GM19455 (cell line): ENCODE results near the gene LRRC7.

ENCODE experiments used
- ATAC-seq: cut with Tn5 transposase; IDR thresholded peaks from one replicate; pipeline ENCODE4 v1.9.1; 2021; ENCODE audit not compliant: unreplicated experiment

Gene LRRC7

DNA sequence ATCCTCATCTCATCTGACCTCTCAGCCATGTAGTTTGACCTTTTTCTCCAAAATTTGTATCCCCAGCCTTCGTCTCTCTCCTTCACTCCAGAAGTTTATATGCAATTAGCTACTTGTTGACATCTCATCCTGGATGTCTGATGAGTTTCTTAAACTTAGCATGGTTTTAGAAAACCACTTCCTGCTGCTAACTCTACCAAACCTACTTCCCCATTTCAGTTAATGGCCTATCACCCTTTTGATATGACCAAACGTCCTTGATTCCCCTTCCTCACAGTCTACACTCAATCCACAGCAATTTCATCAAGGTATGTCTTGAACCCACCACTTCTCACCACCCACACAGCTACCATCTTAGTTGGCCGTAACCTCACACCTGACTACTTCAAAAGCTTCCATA is 515.8 kb downstream of the LRRC7 start:
- ATAC-seq = no peak

GRCh38 chr1:70084314-70084915 is 516.7 kb downstream of the LRRC7 start:
- ATAC-seq = no peak

DNA sequence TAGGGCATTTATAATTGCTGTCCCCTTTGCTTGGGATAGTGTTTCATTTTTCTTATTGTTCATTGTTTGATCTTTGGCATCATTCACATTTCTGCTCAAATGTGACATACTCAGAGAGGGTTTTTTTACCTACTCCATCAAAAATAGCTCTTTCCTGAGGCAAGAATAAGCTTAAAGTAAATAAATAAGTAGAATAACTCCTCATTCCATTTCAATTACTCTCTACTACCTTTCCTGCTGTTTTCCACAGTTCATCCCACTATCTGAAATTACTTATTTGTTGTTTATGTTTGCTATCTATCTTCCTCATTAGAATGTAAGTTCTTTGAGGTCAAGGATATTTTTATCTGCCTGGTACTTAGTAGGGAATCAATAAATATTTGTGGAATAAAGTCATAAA is 517.8 kb downstream of the LRRC7 start:
- no peak for ATAC-seq

DNA sequence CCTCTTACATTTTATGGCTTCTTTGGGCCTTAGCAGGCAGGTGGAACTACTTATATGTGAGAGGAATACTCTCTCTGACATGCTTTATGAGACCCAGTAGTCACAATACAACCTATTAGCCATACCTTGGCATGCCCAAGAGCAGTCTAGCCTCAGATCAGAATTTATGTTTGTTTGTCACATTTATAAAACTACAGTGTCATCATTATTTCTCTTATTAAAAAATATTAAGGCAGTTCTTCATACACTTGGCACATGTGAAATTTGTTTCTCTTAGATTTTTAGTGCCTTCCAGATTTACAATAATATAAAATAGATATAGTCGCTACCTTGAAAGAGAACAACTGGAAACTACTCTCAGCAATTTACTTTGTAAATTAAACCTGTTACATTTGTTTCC is 519.2 kb downstream of the LRRC7 start:
- no peak for ATAC-seq

GRCh38 chr1:70090141-70090540 is 522.4 kb downstream of the LRRC7 start:
- no peak for ATAC-seq

DNA sequence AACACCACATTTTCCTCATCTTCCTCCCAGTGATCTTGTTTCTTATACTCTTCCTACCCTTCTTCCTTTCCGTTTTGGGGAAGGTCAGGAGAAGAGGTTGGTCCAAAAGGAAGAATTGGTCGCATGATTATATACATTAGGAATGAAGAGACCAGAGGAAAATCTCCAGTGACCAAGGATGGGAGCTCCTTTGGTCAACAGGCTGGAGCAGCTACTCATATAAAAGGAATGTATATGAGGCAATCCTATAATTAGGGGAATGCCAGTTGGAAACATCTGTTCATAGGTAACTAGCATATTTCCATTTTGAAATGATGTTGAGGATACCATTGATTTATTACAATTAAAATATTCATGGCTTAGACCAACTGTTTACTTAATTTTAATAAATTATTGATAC is 523.2 kb downstream of the LRRC7 start:
- ATAC-seq = no peak

- no peak for ATAC-seq
Measured at GRCh38 chr1:70091811-70092210, 524.1 kb downstream of the LRRC7 start.

GRCh38 chr1:70092526-70092925 is 524.8 kb downstream of the LRRC7 start:
- ATAC-seq = no peak

DNA sequence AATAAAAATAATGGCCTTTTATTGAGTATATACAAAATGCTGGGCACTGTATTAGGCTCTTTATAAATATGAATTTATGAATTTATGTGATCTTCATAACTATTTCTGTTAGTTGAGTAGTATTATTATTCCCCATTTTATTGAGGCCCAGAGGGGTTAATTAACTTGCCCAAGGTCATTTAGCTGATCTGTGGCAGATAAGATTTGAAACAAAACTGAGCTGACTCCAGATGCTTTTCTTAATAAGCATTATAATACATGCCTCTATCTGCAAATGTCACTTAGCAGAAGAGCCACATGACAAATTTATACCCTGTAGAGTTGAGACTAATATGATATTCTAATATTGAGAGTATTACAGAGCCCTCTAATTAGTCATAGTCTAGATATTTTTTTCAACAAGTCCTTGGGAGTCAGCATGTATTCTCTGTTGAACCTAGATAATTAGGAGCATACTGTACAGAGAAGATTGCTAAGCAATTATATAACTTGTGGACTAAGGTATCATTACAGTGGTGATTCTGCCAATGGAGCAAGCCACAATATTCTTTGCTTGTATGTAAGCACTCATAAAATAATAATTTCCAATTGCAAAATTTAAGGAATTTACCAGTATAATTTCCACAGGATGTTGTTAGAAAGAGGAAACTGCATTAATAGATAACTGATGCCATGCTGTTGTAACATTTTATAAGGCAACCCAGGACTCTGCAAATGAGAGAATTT is 525.7 kb downstream of the LRRC7 start:
- no peak for ATAC-seq

GRCh38 chr1:70101231-70101630 is 533.5 kb downstream of the LRRC7 start:
- no peak for ATAC-seq

GRCh38 chr1:70101774-70102173 is 534.1 kb downstream of the LRRC7 start:
- no peak for ATAC-seq

DNA sequence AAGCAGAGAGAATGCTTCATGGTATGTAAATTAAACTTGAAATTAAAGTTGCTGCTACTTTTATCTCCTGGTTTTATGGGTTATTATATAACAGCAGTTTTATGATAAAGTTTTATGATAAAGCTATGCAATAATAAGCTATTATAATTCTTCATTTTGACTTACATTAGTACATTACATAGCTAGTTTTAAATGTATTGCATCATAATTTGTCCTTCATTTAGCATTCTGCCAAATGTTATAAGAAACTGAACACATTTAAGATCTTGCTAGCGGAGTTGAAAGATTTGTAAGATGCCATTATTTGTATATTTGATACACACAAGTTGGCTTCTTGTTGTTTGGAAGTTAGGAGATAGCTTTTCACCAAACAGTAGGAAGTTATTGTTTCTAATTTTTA is 536.0 kb downstream of the LRRC7 start:
- no peak for ATAC-seq

GRCh38 chr1:70109241-70109640 is 541.5 kb downstream of the LRRC7 start:
- no peak for ATAC-seq

GRCh38 chr1:70112838-70113237 is 545.1 kb downstream of the LRRC7 start:
- no peak for ATAC-seq

DNA sequence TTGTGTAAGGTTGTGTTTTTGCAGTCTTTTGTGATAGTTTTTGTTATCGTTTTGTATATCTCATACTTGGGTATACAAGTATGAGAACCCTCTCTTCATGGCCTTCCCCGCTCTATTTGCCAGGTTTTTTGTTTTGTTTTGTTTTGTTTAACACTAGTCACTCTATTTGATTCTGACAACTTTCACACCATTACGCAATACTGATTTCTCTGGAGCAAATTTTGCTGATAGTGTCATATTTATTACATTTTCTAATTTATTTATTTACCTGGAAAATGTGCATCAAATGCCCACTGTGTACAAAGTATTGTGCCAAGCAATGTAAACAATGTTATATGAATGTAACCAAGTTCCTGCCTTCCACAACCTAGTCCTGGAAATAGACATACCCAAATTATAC is 547.6 kb downstream of the LRRC7 start:
- ATAC-seq = no peak

GRCh38 chr1:70117046-70117445 is 549.3 kb downstream of the LRRC7 start:
- ATAC-seq = no peak

DNA sequence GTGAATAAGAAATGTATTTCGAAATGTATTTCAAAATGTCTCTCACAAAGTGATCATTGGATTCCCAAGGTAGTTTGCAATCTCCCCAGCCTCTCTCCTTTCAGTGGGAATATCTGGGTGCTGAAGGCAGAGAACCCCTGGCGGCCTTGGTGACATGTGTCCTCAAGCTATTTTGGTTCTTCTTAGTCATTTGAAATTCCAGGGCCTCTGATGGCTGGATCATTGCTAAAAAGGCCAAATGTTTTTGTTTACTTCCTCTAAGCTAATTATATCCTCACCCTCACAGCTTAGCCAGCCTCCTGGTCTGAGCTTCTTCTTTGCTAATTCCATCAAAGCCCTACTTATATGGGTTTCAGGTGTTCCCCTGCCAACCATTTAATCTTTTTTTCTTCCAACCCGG is 566.4 kb downstream of the LRRC7 start:
- ATAC-seq = no peak

DNA sequence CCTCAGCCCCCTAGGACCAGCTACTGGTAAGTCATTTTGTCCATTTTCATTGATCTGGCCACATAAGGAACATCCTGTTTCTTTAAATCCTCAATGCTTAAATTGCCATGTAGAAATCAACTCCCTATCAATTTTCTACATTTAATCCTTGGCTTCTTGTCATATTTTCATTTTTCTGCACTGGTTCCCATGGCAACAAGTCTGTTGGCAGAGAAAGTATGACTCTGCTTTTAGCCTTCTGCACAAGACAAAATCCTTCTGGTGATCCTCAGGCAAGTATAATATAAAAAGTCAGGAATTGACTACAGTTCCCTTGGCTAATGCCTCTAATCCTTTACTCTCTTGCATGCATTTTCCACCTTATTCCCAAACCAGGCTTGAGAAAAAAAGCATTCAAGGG is 572.6 kb downstream of the LRRC7 start:
- no peak for ATAC-seq

GRCh38 chr1:70140894-70141293 is 573.2 kb downstream of the LRRC7 start:
- no peak for ATAC-seq

DNA sequence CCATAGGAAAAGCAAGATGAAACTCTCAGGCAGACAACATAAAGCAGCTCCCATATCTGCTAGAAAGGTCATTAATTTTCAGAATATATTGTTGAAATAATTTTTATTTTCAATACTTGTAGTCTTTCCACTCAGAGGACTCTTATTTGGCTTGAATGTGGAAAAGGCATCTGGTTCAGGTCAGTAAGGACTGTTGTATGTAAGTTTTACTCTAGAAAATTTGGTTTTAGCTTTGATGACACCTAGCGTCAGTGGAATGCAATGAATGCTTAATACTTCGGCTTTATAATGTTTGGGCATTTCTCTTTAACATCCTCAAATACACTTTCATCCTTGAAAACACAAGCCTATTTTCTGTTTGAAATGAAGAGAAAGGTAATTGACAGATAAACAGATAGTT is 574.4 kb downstream of the LRRC7 start:
- ATAC-seq = no peak

DNA sequence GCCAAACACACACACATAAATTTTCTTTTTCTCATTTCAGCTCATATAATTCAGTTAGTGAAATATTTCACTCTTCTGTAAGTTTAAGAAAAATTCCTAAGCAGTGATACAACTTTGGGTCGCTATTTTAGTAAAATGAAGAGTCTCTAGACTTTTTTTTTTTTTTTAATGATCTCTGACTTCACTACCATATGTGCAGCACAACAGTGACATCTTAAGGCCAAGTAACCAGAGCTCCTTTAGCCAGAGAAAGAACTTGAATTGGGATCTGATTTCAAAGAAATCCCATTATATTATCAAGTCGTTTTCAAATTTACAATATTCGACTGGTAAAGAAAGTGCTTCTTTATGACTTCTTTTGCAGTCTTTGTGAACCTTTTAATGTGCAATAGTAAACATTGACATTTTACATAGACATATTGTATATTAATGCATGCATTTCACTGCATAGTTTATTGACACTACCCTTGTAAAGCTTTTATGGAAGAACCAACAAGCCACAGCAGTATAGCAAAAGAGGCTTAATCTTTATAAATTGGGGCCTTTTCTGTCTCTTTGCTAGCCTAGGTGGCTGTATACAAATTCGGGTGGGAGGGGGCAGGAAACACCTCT is 575.4 kb downstream of the LRRC7 start:
- ATAC-seq = no peak

- no peak for ATAC-seq
Measured at GRCh38 chr1:70146488-70146887, 578.8 kb downstream of the LRRC7 start.

GRCh38 chr1:70150444-70150843 is 582.7 kb downstream of the LRRC7 start:
- no peak for ATAC-seq
